Prostate gland (tissue), 2 donors: Measurements from ENCODE around the gene GADD45G. TPM values are rescaled to one million over a fixed set of nuclear protein-coding genes. Genes with fewer than 3 reads are reported as not detected.

Experiments
- DNase-seq: peaks from one replicate; pipeline ENCODE4 v3.0.0-alpha.2; 2019; ENCODE audit warnings: low spot score
- H3K27ac ChIP-seq, 2 donors: fragments of 200-600 bp; sonication (generic); 2 replicates each; pipeline ENCODE4 v1.5.1; 2017 to 2019
- H3K27me3 ChIP-seq: fragments of 200-600 bp; sonication (generic); replicated peaks from 2 replicates; pipeline ENCODE4 v1.5.1; 2019; ENCODE audit not compliant: insufficient read depth
- H3K36me3 ChIP-seq, 2 donors: fragments of 200-600 bp; sonication (generic); 1 replicate in 1 of 2; 2 replicates in 1 of 2; pipeline versions ENCODE4 v1.5.1 to v1.8.1; 2017 to 2019
- H3K4me1 ChIP-seq: fragments of 200-600 bp; sonication (generic); replicated peaks from 2 replicates; pipeline ENCODE4 v1.5.1; 2019
- H3K4me3 ChIP-seq, 2 donors: fragments of 200-600 bp; sonication (generic); 2 replicates each; pipeline ENCODE4 v1.5.1; 2017 to 2019
- H3K9me3 ChIP-seq: fragments of 200-600 bp; sonication (generic); 2 replicates; pipeline ENCODE4 v1.5.1; 2017
- POLR2A ChIP-seq: fragments of 450-650 bp; IDR thresholded peaks from one replicate; pipeline ENCODE4 v1.6.1; 2016; ENCODE audit warnings: antibody characterized with exemption, mild to moderate bottlenecking
- POLR2AphosphoS5 ChIP-seq: sonication (generic); formaldehyde crosslinking; IDR thresholded peaks from one replicate; pipeline ENCODE4 v1.6.1; 2017; ENCODE audit warnings: antibody characterized with exemption
- WGBS: methylation state at CpG from one replicate; pipeline ENCODE4 v1.1.5; 2018; 5-methylcytosine and 5-hydroxymethylcytosine counted together
- intact Hi-C: fragments of 100-400 bp; cut with DNase I; formaldehyde crosslinking; loops from one replicate; pipeline ENCODE4 v1.14.2; 2022
- total RNA-seq, 2 donors: library from RNA; depleted of rRNA; stranded (reverse); fragments of >200 nt; gene quantifications; one replicate each; pipeline ENCODE4 v1.1.0, GENCODE V29; 2016
- TF ChIP-seq, protein P1 (sequence below), 4 experiments: fragments of 200-600 bp in 2 of 4; fragments of 450-650 bp in 2 of 4; sonication (generic) in 2 of 4; IDR thresholded peaks; 1 replicate in 3 of 4; 2 replicates in 1 of 4; pipeline ENCODE4 v1.5.1; 2016 to 2019; ENCODE audit warnings: antibody characterized with exemption in 4 of 4, mild to moderate bottlenecking in 2 of 4, moderate library complexity in 2 of 4

The GADD45G gene
- total RNA-seq, 2 donors from 2014 or later, result 28.4 to 88.5 TPM

DNA sequence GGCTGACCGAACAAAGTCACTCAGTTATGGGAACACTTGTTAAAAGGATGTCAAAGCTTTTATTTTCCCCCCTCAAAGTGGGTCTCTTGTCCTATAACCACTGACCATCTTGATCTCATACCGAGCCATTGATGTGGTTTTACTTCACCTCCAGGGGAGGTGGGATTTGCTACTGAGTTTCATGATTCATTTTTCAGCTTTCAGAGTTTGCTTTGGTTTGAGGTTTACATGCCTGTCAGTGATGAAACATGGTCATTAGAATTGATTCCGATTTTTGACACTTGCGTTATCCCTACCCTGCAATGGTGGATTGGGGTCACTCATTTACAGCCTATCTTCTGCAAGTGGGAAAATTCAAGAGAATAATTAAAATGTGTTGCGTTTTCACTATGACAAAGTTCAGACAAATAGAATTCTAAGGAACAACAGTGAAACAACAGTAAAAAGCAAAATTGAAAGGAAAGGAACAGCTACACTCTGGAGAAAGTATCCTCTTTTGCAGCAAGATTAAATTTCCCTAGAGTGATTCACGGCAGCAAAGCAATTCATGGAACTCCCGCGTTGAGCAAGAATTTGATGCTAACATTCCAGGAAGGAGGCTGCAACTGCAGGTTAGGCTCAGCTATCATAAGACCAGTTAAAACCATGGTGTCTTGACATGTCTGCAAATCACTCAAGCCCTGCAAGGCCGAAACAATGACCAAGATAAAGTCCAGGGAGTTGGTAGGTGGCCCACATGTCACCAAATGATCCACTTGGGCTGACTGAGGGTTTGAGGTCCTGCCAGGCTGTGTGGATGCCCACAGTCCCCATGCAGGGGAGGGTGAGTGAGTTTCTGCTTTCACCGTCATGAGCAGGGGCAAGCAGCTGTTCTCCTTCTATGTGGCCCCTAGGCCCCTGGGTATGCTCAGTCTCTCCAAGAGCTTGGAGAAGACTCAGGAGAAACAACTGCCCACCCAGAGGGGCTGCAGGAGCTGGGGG lies 9.4 kb downstream of the GADD45G start:
- H3K4me3 ChIP-seq, result no peak overlapping the region
- no peaks in the 10 kb centered on the region for H3K36me3 ChIP-seq
- 85% methylated on average over 10 of the region's 10 CpGs for WGBS
- H3K9me3 ChIP-seq, result no peaks in the 10 kb centered on the region
- no peak for DNase-seq
- TF ChIP-seq, protein P1, sequence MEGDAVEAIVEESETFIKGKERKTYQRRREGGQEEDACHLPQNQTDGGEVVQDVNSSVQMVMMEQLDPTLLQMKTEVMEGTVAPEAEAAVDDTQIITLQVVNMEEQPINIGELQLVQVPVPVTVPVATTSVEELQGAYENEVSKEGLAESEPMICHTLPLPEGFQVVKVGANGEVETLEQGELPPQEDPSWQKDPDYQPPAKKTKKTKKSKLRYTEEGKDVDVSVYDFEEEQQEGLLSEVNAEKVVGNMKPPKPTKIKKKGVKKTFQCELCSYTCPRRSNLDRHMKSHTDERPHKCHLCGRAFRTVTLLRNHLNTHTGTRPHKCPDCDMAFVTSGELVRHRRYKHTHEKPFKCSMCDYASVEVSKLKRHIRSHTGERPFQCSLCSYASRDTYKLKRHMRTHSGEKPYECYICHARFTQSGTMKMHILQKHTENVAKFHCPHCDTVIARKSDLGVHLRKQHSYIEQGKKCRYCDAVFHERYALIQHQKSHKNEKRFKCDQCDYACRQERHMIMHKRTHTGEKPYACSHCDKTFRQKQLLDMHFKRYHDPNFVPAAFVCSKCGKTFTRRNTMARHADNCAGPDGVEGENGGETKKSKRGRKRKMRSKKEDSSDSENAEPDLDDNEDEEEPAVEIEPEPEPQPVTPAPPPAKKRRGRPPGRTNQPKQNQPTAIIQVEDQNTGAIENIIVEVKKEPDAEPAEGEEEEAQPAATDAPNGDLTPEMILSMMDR (IDR thresholded peaks at IDR 0.05), result no peak
- no peak for TF ChIP-seq POLR2A
- TF ChIP-seq POLR2AphosphoS5, result no peak
- H3K4me1 ChIP-seq, result no peaks in the 10 kb centered on the region
- intact Hi-C loops, result no loop called here
- no peaks in the 10 kb centered on the region for H3K27me3 ChIP-seq
- H3K27ac ChIP-seq, result no peak overlapping the region

DNA sequence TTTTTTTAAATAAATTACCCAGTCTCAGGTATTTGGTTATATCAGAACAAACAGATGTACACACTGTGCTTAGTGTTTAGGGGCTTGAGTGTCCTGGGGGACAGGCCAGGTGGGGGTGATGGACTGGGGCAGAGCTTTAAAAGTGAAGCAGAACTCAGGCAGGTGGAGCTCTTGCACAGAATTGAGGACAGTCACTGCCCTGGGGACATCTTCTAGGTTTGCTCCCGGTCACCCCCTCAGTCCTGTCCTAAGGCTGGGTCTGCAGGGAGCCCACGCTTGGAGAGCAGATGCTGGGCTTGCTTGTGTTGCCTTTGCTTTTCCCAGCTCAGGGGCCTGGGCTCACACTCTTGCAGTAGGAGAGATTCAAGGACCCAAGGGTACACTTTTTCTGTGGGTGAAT lies 10.8 kb downstream of the GADD45G start:
- WGBS, result 94% methylated on average over 2 of the region's 2 CpGs
- H3K4me3 ChIP-seq, result no peak overlapping the region
- H3K4me1 ChIP-seq, result no peaks in the 10 kb centered on the region
- no peak overlapping the region for H3K27ac ChIP-seq
- no peak for TF ChIP-seq POLR2A
- no peak for TF ChIP-seq POLR2AphosphoS5
- TF ChIP-seq, protein P1 (IDR thresholded peaks at IDR 0.05), result peak in 1 of 4 experiments; percentile 15
- no peaks in the 10 kb centered on the region for H3K27me3 ChIP-seq
- H3K36me3 ChIP-seq, result no peaks in the 10 kb centered on the region
- intact Hi-C loops, result no loop called here
- DNase-seq, result no peak
- no peaks in the 10 kb centered on the region for H3K9me3 ChIP-seq

DNA sequence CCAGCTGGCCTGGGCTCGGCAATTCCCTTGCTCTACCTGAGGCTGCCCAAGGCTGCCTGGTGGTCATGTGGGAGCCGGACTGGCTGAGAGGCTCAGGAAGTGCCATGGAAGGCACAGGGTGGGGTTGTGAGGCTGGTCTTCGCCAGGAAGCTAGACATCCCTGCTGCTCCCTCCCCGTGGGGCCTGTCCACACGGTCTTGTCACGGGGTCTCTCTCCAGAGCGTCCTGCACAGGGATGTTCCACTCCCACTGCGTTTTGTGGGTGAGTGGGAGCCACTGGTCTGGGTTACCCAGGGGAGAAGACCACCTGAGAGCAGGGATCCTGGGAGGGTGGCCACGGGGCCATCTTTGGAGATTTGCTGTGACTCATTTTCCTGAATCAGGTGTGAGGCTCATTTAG lies 11.6 kb downstream of the GADD45G start:
- Histone ChIP-seq H3K27ac (no peak overlapping the region), H3K4me3 (no peak overlapping the region), H3K27me3 (no peaks in the 10 kb centered on the region), H3K9me3 (no peaks in the 10 kb centered on the region), H3K4me1 (peaks cover 3% of the 10 kb centered on the region), H3K36me3 (no peaks in the 10 kb centered on the region)
- intact Hi-C loops, result no loop called here
- WGBS, result 97% methylated on average over 9 of the region's 9 CpGs
- DNase-seq, result no peak
- TF ChIP-seq POLR2AphosphoS5 (no peak), POLR2A (no peak)
- TF ChIP-seq, protein P1 (IDR thresholded peaks at IDR 0.05), result no peak

DNA sequence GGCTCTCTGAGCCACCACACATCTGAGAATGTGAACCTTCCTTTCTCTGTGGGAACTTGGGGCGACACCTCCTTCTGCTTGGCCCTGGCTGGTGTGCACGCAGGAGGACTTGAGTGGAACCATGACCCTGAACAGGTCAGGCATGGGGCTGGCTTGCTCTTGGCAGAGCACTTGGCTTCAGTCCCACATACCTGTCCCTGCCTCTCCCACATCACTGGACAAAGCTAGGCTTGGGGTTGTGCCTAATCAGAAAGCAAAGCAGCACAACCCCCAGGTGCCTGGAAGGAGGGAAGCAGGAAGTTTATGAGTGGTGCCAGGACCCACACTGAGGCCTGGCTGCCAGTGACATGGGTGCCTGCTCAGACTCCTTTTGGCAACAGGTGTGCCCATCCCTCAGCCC lies 13.2 kb downstream of the GADD45G start:
- no peaks in the 10 kb centered on the region for H3K36me3 ChIP-seq
- H3K4me1 ChIP-seq, result peaks cover 12% of the 10 kb centered on the region
- H3K27ac ChIP-seq, result no peak overlapping the region
- no peaks in the 10 kb centered on the region for H3K27me3 ChIP-seq
- TF ChIP-seq POLR2AphosphoS5 (no peak), POLR2A (no peak)
- TF ChIP-seq, protein P1 (IDR thresholded peaks at IDR 0.05), result no peak
- WGBS, result 91% methylated on average over 2 of the region's 2 CpGs
- no peak for DNase-seq
- H3K4me3 ChIP-seq, result no peak overlapping the region
- H3K9me3 ChIP-seq, result no peaks in the 10 kb centered on the region
- intact Hi-C loops, result no loop called here

DNA sequence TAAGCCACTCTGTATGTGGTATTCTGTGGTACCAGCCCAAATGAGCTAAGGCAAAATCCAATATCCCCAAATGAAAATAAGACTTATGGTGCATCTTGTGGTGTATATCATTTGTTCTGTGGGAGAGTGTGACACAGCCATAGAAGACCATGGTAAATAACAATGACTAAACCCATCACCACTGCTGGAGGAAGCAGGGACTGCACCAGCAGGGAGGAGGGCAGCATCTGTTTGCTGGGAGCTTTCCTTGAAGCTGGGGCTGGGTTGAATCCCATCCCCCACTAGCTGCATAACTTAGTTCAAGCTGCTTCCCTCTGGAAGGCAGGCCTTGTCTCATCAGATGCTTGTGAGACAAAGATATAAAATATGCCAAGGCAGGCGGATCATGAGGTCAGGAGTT lies 14.2 kb downstream of the GADD45G start:
- H3K4me3 ChIP-seq, result no peak overlapping the region
- intact Hi-C loops, result no loop called here
- WGBS, result 100% methylated on average over 1 of the region's 1 CpG
- no peak for DNase-seq
- peaks cover 18% of the 10 kb centered on the region for H3K4me1 ChIP-seq
- H3K27me3 ChIP-seq, result no peaks in the 10 kb centered on the region
- H3K27ac ChIP-seq, result no peak overlapping the region
- TF ChIP-seq POLR2AphosphoS5 (no peak), POLR2A (no peak)
- TF ChIP-seq, protein P1 (IDR thresholded peaks at IDR 0.05), result no peak
- H3K36me3 ChIP-seq, result no peaks in the 10 kb centered on the region
- no peaks in the 10 kb centered on the region for H3K9me3 ChIP-seq
